ENCODE data around the gene DUSP22. TPM values are rescaled to one million over a fixed set of nuclear protein-coding genes. Genes with fewer than 3 reads are reported as not detected.

DUSP22 gene
- total RNA-seq, 2 donors from 2014 or later: 45.1 to 54.1 TPM

DNA sequence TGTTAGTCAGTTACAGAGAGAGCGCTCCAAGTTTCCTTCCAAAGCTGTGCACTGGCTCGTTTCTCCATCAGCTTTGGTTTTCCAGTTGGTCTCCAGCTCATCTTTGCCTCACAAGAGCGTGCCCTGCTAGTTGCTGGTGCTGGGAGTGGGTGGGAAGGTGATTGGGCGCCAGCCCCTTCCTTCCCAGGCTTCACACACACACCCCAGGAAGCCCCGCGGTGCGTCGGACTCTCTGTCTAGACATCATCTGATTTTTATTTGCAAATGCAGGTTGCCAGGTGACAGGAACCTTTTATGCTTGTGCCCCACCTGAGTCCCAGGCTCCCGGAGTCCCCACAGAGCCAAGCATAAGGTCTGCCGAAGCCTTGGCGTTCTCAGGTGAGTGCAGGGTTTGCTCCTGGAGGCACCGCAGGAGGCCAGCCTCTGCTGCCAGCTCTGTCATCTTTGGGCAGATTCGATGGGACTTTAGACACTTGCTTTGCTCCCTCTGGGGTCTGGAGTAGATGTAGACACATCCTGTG lies 106.3 kb downstream of the DUSP22 start:
- TF ChIP-seq, protein P1, sequence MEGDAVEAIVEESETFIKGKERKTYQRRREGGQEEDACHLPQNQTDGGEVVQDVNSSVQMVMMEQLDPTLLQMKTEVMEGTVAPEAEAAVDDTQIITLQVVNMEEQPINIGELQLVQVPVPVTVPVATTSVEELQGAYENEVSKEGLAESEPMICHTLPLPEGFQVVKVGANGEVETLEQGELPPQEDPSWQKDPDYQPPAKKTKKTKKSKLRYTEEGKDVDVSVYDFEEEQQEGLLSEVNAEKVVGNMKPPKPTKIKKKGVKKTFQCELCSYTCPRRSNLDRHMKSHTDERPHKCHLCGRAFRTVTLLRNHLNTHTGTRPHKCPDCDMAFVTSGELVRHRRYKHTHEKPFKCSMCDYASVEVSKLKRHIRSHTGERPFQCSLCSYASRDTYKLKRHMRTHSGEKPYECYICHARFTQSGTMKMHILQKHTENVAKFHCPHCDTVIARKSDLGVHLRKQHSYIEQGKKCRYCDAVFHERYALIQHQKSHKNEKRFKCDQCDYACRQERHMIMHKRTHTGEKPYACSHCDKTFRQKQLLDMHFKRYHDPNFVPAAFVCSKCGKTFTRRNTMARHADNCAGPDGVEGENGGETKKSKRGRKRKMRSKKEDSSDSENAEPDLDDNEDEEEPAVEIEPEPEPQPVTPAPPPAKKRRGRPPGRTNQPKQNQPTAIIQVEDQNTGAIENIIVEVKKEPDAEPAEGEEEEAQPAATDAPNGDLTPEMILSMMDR (IDR thresholded peaks at IDR 0.05): no peak
- Histone ChIP-seq H3K9me3 (no peaks in the 10 kb centered on the region), H3K4me1 (peaks cover 0 to 4% of the 10 kb centered on the region in 2 donors), H3K27me3 (peaks cover 0 to 4% of the 10 kb centered on the region in 2 donors), H3K36me3 (no peaks in the 10 kb centered on the region), H3K27ac (no peak overlapping the region), H3K4me3 (no peak overlapping the region)
- DNase-seq (ENCODE audit: low spot score): no peak

DNA sequence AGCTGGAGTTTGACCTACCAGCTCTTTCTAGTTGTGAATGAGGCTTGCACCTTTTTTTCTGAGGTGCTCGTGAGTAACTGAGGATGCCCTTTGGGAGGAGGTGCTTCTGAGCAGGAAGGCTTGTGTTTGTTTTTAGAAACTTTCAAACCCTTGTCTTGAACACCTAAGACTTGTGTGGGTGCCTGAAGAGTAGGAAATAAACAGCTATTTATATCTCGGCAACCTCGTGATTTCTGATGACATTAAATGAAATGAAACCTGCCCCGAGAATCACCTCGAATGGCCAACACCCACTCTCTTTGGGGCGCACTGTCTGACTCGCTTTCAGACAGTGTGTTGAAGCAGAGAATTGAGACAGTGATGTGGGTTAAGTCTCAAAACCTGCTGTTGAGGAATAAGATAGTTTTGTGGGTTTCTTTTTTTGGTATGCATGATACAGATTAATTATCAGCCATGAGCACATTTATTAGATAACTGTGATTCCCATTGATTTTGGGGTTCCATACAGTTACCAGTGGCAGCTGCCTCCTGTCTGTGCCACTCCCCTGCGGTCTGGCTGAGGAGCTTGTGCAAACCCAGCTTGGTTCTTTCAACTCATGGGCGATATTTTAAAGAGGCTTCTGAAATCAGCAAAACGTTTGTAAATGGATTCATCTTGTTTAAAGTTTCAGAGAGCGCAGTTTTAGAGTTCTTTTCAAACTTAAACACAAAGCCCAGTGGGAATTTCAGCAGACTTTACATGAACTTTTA lies 107.7 kb downstream of the DUSP22 start:
- Histone ChIP-seq H3K4me1 (no peaks in the 10 kb centered on the region), H3K4me3 (no peak overlapping the region), H3K9me3 (no peaks in the 10 kb centered on the region), H3K27me3 (no peaks in the 10 kb centered on the region), H3K27ac (no peak overlapping the region), H3K36me3 (no peaks in the 10 kb centered on the region)
- TF ChIP-seq, protein P1 (IDR thresholded peaks at IDR 0.05): no peak
- no peak for DNase-seq (ENCODE audit: low spot score)

- Histone ChIP-seq H3K27me3 (no peaks in the 10 kb centered on the region), H3K36me3 (no peaks in the 10 kb centered on the region), H3K4me3 (no peak overlapping the region), H3K27ac (no peak overlapping the region), H3K9me3 (no peaks in the 10 kb centered on the region), H3K4me1 (no peaks in the 10 kb centered on the region)
- TF ChIP-seq, protein P1 (IDR thresholded peaks at IDR 0.05): no peak
- no peak for DNase-seq (ENCODE audit: low spot score)
Observed at GRCh38 chr6:400815-401214, 108.5 kb downstream of the DUSP22 start.

Other genes with a start within 250 kb of the DUSP22 start
- gene IRF4, start 99.3 kb downstream of the DUSP22 start, total RNA-seq: 1 to 10 TPM in 1 of 2 donors, under 1 TPM in 1; 0.15 to 1.1 TPM